Measurements from ENCODE around the gene SLC28A3.

Gene SLC28A3

GRCh38 chr9:84338792-84339191 lies 1.8 kb downstream of the SLC28A3 start:
- no peak for DNase-seq

DNA sequence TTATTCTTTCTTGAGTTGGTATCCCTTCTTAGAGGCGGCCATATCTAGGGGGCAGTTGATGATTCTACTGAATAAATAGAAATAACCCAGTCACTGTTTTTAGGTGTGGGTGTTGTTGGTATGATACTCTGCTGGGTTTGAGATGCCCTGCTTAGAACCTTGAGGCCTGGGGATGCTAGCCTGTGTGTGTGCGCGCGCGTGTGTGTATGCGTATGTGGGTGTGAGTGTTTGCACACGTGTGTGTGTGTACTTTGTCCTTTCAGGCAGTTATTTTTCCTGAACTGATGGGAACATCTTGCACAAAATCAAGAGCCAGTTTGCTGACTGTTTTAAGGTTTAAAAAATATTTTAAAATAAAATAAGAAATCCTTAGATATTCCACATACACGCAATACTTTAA lies 3.3 kb downstream of the SLC28A3 start:
- DNase-seq: no peak

- DNase-seq: no peak
Measured at GRCh38 chr9:84331119-84331809, 9.3 kb downstream of the SLC28A3 start.

- no peak for DNase-seq
Measured at GRCh38 chr9:84330246-84330645, 10.3 kb downstream of the SLC28A3 start.

DNA sequence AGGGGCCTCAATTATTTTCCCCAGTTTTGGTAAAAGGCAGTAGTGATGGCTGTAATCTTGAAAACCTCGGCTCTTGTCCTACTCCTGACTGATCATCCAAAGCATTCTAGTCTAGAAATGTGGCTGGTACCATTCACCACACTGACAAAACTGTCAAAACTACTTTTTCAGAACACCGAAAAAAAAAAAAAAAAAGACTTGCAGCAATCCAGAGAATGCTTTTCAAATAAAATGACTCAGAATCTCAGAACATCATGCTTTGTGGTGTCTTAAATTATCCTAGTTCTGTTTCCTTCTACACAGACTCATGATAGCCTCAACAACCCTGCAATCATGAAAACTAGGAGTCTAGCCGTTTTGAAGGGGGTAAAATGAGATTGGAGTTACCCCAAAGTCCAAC lies 13.4 kb downstream of the SLC28A3 start:
- no peak for DNase-seq

GRCh38 chr9:84325347-84325973 lies 15.1 kb downstream of the SLC28A3 start:
- no peak for DNase-seq

DNA sequence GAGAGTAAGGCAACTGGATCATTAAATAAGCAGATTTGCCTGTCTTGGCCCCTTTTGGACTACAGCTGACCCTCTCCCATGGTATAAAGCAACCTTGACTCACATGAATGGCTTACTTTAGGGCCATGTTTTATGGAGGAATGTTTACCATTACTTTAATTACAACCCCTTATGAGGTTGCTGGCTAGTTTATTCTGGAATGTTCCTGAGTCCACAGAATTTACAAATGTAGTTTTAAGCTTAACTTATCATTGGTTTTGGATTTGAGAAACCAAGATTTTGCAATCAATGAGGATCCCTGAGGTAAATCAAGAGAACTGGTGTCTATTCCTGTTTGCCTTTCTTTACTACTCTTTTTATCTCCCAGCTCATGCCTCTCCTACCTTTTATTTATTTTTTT lies 15.7 kb downstream of the SLC28A3 start:
- DNase-seq: no peak

- DNase-seq: no peak
Measured at GRCh38 chr9:84323858-84324257, 16.7 kb downstream of the SLC28A3 start.

- no peak for DNase-seq
Measured at GRCh38 chr9:84322828-84323227, 17.7 kb downstream of the SLC28A3 start.

DNA sequence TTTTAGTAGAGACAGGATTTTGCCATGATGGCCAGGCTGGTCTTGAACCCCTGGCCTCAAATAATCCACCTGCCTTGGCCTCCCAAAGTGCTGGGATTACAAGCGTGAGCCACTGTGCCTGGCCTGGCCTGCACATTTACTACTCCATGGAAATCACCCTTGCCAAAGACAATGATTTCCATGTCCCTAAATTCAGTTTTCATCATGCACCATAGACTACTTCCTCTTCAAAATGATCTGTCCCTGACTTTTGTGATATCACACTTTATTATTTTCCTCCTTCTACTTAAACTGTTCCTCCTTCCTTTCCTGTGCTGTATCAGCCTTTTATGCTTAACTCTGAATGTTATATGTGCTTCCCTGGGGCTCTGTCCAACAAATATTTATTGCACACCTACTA lies 20.3 kb downstream of the SLC28A3 start:
- no peak for DNase-seq

GRCh38 chr9:84319632-84320031 lies 20.9 kb downstream of the SLC28A3 start:
- no peak for DNase-seq

GRCh38 chr9:84318981-84319380 lies 21.6 kb downstream of the SLC28A3 start:
- no peak for DNase-seq

DNA sequence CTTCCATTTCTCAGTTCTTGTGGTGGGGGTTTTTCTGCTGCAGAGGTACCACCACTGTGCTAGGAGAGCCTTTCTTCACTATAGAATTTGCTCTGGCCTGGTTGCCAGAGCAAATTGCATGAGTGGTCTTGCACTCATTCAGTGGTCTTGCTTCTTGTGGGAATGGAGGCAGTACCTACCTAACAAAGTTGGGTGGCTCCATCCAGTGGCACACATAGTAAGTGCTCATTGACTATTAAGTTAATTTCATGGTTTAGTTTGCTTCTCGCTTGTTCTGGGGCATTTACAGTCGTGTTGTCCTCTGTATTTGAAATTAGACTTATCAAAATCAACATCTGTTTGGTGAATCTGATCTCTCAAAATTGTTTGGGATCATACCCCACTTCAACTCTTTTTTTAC lies 23.0 kb downstream of the SLC28A3 start:
- no peak for DNase-seq

- no peak for DNase-seq
Measured at GRCh38 chr9:84315278-84315877, 25.2 kb downstream of the SLC28A3 start.

DNA sequence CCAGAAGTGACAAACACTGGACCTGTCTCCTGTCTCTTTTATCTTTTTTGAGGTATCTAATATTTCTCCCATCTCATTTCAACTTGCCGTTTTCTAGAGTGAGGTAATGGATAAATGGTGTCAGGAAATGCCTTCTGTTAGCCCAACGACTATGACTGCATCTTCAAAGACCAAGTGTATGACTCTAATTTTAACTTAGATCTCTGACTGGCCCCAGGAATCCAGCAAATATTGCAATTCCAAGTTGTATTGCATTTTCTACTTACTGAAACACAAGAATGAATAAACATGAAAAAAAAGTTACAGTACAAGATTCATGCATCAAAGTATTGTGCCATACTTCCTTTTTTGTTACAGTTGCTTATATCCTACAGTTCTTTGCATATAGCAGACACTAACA lies 26.3 kb downstream of the SLC28A3 start:
- DNase-seq: no peak

DNA sequence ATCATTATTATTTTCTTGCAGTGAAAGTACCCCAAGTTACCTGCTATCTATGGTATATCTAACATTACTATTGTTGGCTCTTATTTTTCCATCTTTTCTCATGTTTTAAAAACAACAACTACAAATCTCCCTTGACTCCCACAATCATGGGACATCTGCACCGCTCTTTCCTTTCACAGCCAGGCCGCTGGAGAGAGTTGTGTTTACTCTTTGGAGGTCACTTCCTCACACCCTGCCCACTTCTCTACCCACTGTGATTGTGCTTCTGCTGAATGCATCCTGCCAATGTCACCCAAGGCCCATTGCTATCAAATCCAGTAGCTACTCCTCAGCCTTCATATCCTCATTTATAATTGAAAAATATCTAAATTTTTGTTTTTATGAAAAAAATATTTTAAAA lies 29.7 kb downstream of the SLC28A3 start:
- DNase-seq: no peak

- DNase-seq: no peak
Measured at GRCh38 chr9:84305497-84306131, 34.9 kb downstream of the SLC28A3 start.

DNA sequence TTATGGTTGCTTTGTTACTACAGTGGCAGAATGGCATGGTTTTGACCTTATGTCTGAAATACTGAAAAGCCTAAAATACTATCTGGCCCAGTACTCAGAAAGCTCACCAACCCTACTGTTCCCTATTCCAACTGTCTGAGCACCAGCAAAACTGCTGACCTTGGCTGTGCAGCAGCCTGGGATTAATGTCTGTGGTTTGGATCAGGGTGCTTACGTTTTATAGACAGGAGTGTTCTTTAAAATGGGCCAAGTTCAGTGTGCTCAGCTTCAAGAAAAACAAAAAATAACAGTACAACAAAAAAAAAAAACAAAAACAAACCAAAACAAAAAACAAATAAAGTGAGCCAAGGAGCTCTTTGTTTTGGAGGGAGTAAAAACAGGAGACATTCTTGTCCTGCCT lies 36.4 kb downstream of the SLC28A3 start:
- no peak for DNase-seq

- DNase-seq: no peak
Measured at GRCh38 chr9:84303061-84303460, 37.5 kb downstream of the SLC28A3 start.

- no peak for DNase-seq
Measured at GRCh38 chr9:84301851-84302250, 38.7 kb downstream of the SLC28A3 start.

DNA sequence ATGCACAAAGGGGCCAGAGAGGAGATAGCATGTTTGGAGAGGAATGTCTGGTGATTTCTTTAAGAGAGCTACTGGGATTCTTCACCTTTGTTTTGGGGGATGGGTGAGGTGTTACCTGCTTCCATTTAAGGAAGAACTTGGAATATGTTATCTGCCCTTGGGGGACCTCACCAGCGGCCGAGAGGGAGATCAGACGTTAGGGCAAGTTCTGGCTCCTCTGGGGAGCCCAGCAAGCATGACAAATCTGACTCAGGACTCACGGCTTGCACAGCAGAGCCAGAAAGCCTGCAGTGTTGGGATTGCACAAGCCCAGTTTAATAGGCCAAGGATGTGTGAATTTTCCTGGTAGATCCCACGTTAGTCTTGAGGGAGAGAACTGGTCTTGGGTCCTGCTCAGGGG lies 40.3 kb downstream of the SLC28A3 start:
- DNase-seq: no peak

DNA sequence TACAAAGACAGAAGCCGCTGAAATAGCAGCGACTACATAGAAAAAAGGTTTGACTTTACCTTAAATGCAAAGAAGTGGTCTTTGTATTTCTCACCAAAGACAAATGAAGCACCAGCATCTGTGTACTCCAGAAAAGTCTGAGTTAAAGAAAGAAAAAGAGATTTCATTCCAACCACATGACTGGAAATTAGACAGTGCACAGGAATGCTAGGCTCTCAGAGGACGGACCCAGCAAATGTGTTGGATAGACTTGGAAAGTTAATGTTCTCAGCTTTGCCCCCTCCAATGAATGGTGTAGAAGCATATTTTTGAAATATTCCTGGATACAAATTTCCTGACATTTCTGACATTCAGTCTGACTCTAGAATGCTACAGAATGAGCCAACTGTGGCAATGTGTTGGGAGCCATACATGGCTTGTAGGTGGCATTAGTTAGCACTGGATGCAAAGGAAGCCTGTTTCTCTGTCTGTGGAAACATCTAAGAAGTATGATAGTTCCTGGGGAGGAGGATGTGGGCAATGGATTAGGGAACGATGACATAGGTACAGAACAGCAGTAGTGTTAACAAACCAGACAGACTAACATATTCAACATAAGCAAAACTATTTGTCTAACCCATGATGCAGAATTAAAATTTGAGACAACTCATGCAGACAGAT lies 43.3 kb downstream of the SLC28A3 start:
- no peak for DNase-seq

GRCh38 chr9:84296146-84296843 lies 44.3 kb downstream of the SLC28A3 start:
- no peak for DNase-seq
